MM.1S (cell line): ENCODE results near the gene VSTM4.

Experiments
- DNase-seq: peaks from one replicate; pipeline ENCODE4 v3.0.0-alpha.2; 2015
- H2AFZ ChIP-seq: fragments of 300-600 bp; sonication (generic); 2 replicates; pipeline ENCODE4 v1.6.0; 2016; ENCODE audit warnings: antibody characterized with exemption, low read length
- H3F3A ChIP-seq: fragments of 300-600 bp; sonication (generic); 2 replicates; pipeline ENCODE4 v1.6.1; 2016; ENCODE audit warnings: mild to moderate bottlenecking, antibody characterized with exemption, low read length, moderate library complexity, mixed read lengths; ENCODE audit not compliant: insufficient read depth
- H3K27ac ChIP-seq: fragments of 300-600 bp; sonication (generic); 2 replicates; pipeline ENCODE4 v1.5.1; 2016; ENCODE audit warnings: mild to moderate bottlenecking, low read length
- H3K27me3 ChIP-seq: fragments of 300-600 bp; sonication (generic); replicated peaks from 2 replicates; pipeline ENCODE4 v1.6.0; 2016; ENCODE audit warnings: low read length; ENCODE audit not compliant: insufficient read depth
- H3K36me3 ChIP-seq: fragments of 300-600 bp; sonication (generic); replicated peaks from 2 replicates; pipeline ENCODE4 v1.6.1; 2016; ENCODE audit warnings: mild to moderate bottlenecking, low read length, mixed read lengths; ENCODE audit not compliant: insufficient read depth
- H3K4me1 ChIP-seq: fragments of 300-600 bp; sonication (generic); 2 replicates; pipeline ENCODE4 v1.6.1; 2016; ENCODE audit warnings: low read length, mixed read lengths
- H3K4me2 ChIP-seq: fragments of 300-600 bp; sonication (generic); 2 replicates; pipeline ENCODE4 v1.6.0; 2016; ENCODE audit warnings: low read depth, low read length
- H3K4me3 ChIP-seq: fragments of 300-600 bp; sonication (generic); 2 replicates; pipeline ENCODE4 v1.5.1; 2016; ENCODE audit warnings: low read length, mixed read lengths
- H3K79me2 ChIP-seq: fragments of 300-600 bp; sonication (generic); 2 replicates; pipeline ENCODE4 v1.6.1; 2016; ENCODE audit warnings: mixed run types, low read length, mixed read lengths
- H3K9ac ChIP-seq: fragments of 300-600 bp; sonication (generic); 2 replicates; pipeline ENCODE4 v1.6.1; 2016; ENCODE audit warnings: low read length, mixed read lengths
- H3K9me2 ChIP-seq: fragments of 300-600 bp; sonication (generic); replicated peaks from 2 replicates; pipeline ENCODE4 v1.6.1; 2016; ENCODE audit warnings: mild to moderate bottlenecking, low read length, mixed read lengths; ENCODE audit not compliant: insufficient read depth
- H3K9me3 ChIP-seq: fragments of 300-600 bp; sonication (generic); replicated peaks from 2 replicates; pipeline ENCODE4 v1.6.1; 2016; ENCODE audit warnings: mild to moderate bottlenecking, low read length, mixed read lengths; ENCODE audit not compliant: insufficient read depth
- H4K20me1 ChIP-seq: fragments of 300-600 bp; sonication (generic); 2 replicates; pipeline ENCODE4 v1.6.1; 2016; ENCODE audit warnings: mild to moderate bottlenecking, low read length, moderate library complexity, mixed read lengths; ENCODE audit not compliant: insufficient read depth
- EZH2 ChIP-seq: fragments of 300-600 bp; sonication (generic); optimal IDR thresholded peaks from 2 replicates; pipeline ENCODE3; 2017; ENCODE audit warnings: low read depth, mild to moderate bottlenecking, antibody characterized with exemption, low read length, mixed read lengths
- EZH2phosphoT487 ChIP-seq: fragments of 300-600 bp; sonication (generic); IDR thresholded peaks from 2 replicates; pipeline ENCODE4 v1.6.1; 2018; ENCODE audit warnings: antibody characterized with exemption, low read length
- TF ChIP-seq, protein P1 (sequence below): fragments of 300-600 bp; sonication (generic); IDR thresholded peaks from 2 replicates; pipeline ENCODE4 v1.5.1; 2016; ENCODE audit warnings: antibody characterized with exemption, low read length, mixed read lengths

VSTM4 gene

DNA sequence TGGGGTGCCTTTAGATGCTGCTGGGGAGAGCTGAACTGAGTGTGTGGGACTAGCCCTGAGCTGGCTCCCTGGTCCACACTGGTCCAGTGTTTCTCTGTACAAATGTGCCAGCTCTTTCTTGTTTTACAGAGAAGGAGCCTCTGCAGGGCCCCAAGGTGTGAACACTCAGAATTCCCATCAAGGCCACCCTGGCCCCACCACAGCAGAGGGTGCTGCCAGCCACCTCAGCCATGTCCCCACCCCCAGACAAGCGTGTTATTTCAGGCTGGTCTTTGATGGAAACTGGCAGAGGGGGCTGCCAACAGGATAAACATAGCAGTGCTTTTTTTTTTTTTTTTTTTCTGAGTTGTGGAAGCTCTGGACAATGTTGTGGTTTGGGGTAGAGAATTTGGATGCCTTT, 107.2 kb downstream of the VSTM4 start:
- Histone ChIP-seq H3K27me3 (no peaks in the 10 kb centered on the region), H3K9me3 (no peaks in the 10 kb centered on the region), H3F3A (no peaks in the 10 kb centered on the region), H3K4me3 (no peak overlapping the region), H3K4me2 (no peak overlapping the region), H3K79me2 (no peaks in the 10 kb centered on the region), H4K20me1 (no peaks in the 10 kb centered on the region), H3K4me1 (no peaks in the 10 kb centered on the region), H3K36me3 (no peaks in the 10 kb centered on the region), H3K27ac (no peak overlapping the region), H3K9me2 (no peaks in the 10 kb centered on the region), H2AFZ (no peak overlapping the region), H3K9ac (no peak overlapping the region)
- no peak for DNase-seq
- TF ChIP-seq EZH2phosphoT487 (no peak), EZH2 (no peak)
- TF ChIP-seq, protein P1, sequence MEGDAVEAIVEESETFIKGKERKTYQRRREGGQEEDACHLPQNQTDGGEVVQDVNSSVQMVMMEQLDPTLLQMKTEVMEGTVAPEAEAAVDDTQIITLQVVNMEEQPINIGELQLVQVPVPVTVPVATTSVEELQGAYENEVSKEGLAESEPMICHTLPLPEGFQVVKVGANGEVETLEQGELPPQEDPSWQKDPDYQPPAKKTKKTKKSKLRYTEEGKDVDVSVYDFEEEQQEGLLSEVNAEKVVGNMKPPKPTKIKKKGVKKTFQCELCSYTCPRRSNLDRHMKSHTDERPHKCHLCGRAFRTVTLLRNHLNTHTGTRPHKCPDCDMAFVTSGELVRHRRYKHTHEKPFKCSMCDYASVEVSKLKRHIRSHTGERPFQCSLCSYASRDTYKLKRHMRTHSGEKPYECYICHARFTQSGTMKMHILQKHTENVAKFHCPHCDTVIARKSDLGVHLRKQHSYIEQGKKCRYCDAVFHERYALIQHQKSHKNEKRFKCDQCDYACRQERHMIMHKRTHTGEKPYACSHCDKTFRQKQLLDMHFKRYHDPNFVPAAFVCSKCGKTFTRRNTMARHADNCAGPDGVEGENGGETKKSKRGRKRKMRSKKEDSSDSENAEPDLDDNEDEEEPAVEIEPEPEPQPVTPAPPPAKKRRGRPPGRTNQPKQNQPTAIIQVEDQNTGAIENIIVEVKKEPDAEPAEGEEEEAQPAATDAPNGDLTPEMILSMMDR = no peak

DNA sequence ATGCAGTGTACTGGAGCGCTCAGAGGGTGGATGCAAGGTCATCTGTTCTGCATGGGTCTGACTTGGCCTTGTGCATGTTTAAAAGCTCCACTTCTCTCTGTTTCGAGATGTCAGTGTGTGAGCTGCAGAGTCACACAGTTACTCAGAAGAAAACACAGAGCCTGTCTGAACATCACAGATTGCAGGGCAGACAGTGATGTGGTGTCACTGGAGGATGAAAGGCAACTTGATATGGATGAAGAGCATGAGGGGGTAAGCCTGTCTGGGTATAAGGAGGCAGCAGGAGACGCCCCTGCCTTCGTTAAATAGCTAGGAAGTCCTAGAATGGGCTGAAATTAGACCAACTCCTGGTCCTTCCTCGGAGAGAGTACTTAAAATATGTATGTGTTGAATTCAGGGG, 108.2 kb downstream of the VSTM4 start:
- no peak overlapping the region for H3K4me2 ChIP-seq
- H3K4me1 ChIP-seq = no peaks in the 10 kb centered on the region
- TF ChIP-seq, protein P1 = no peak
- TF ChIP-seq EZH2 (no peak), EZH2phosphoT487 (no peak)

DNA sequence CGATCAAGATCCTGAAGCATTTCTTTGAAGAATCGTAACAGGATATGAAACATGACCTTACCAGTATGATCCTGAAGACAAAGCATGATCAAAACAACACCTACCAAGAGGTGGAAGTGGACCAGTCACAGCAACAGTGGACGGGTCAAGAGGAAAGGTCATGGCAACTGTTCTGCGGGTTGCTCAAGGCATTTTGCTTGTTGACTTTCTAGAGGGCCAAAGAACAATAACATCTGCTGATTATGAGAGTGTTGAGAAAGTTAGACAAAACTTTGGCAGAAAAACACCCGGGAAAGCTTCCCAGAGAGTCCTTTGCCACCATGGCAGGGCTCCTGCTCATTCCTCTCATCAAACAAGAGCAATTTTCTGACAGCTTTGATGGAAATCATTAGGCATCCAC, 110.1 kb downstream of the VSTM4 start:
- DNase-seq = no peak
- TF ChIP-seq EZH2 = no peak
- Histone ChIP-seq H3K9ac (no peak overlapping the region), H3K4me2 (no peak overlapping the region), H4K20me1 (no peaks in the 10 kb centered on the region), H3K27ac (no peak overlapping the region), H3K36me3 (no peaks in the 10 kb centered on the region), H3K4me3 (no peak overlapping the region), H3K9me2 (no peaks in the 10 kb centered on the region), H3K9me3 (no peaks in the 10 kb centered on the region), H3F3A (no peaks in the 10 kb centered on the region), H3K79me2 (no peaks in the 10 kb centered on the region), H2AFZ (no peak overlapping the region), H3K4me1 (no peaks in the 10 kb centered on the region), H3K27me3 (no peaks in the 10 kb centered on the region)

More for the DNA sequence above, 108.2 kb downstream of the VSTM4 start:
- Histone ChIP-seq H3K27me3 (no peaks in the 10 kb centered on the region), H3F3A (no peaks in the 10 kb centered on the region), H4K20me1 (no peaks in the 10 kb centered on the region), H3K9me2 (no peaks in the 10 kb centered on the region), H3K27ac (no peak overlapping the region), H3K9me3 (no peaks in the 10 kb centered on the region), H3K79me2 (no peaks in the 10 kb centered on the region), H2AFZ (no peak overlapping the region), H3K4me3 (no peak overlapping the region), H3K9ac (no peak overlapping the region), H3K36me3 (no peaks in the 10 kb centered on the region)
- no peak for DNase-seq

DNA sequence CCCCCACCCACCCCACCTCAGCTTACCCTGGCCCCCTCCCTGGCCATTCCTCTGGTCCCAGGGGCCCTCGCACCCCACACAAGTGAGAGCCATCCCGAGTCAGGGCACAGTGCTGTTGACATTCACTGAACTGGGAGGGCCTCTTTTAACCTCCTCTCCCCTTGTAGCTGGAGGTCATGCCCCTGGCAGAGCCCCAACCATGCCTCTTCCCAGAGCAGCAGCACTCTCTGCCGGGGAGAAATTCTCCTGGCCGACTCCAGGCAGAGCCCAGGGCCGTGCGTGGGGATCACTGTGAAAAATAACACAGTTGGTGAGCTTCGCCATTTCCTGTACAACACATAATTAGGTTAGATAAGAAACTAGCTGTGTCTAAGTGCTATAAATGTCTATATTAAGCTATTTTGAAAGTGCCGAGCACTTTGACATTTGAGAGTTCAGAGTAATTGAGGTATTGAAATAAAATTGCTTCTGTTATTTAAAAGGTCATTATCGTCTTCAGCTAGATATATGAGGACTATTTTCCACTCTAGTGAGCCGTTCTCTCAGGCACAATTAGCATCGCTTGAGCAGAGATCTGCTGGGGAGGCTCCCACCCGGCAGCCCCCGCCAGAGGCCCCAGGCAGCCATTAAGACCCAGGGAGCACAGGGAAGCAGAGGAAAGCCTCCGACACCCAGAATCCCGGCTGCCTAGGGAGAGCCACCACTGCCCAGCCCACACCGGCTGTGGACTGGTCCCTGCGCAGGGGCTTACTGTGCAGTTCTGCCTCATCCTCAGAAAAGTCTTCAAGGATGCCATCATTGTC, 113.3 kb downstream of the VSTM4 start:
- H4K20me1 ChIP-seq = no peaks in the 10 kb centered on the region
- no peak overlapping the region for H3K4me2 ChIP-seq
- no peak overlapping the region for H3K9ac ChIP-seq
- no peaks in the 10 kb centered on the region for H3K4me1 ChIP-seq
- H3F3A ChIP-seq = no peaks in the 10 kb centered on the region
- H3K9me2 ChIP-seq = no peaks in the 10 kb centered on the region
- H3K9me3 ChIP-seq = no peaks in the 10 kb centered on the region
- H3K36me3 ChIP-seq = no peaks in the 10 kb centered on the region
- H3K79me2 ChIP-seq = no peaks in the 10 kb centered on the region
- TF ChIP-seq, protein P1 = no peak
- TF ChIP-seq EZH2phosphoT487 (no peak), EZH2 (no peak)
- H3K27me3 ChIP-seq = no peaks in the 10 kb centered on the region
- no peak overlapping the region for H3K4me3 ChIP-seq
- no peak overlapping the region for H3K27ac ChIP-seq
- DNase-seq = no peak
- H2AFZ ChIP-seq = no peak overlapping the region
